ENCODE data around the gene ZNF107. TPM values are rescaled to one million over a fixed set of nuclear protein-coding genes. Genes with fewer than 3 reads are reported as not detected.

The ZNF107 gene
- 1.5 and 3.9 TPM in 2 replicates for total RNA-seq

GRCh38 chr7:64665980-64666662 lies at the start of gene ZNF107:
Gene ZNF107 (plus strand): TSS chr7:64666133. CDS start chr7:64666283, 150 bp downstream.

Other genes with a start within 250 kb of the ZNF107 start
- gene ZNF680, start 103.1 kb upstream of the ZNF107 start, total RNA-seq: 9.8 and 15.5 TPM in 2 replicates
- 4.8 and 6.1 TPM in 2 replicates for gene ZNF138, start 128.3 kb downstream of the ZNF107 start, total RNA-seq
- 1.5 and 3.4 TPM in 2 replicates for gene ZNF273, start 237.1 kb downstream of the ZNF107 start, total RNA-seq

Measured in smooth muscle cell of the umbilical artery (primary cell).